GM10847 (cell line): ENCODE data around the gene KRTAP1-3.
"Not testable (repeated sequence)": the region's sequence is repeated elsewhere in the genome, so short reads cannot be mapped to it uniquely, and the experiment has no call there.

Source experiments
- POLR2A ChIP-seq: IDR thresholded peaks from 2 replicates; pipeline ENCODE4 v1.6.1; 2011; ENCODE audit not compliant: insufficient read length; ENCODE audit errors: extremely low read depth

KRTAP1-3 gene

DNA sequence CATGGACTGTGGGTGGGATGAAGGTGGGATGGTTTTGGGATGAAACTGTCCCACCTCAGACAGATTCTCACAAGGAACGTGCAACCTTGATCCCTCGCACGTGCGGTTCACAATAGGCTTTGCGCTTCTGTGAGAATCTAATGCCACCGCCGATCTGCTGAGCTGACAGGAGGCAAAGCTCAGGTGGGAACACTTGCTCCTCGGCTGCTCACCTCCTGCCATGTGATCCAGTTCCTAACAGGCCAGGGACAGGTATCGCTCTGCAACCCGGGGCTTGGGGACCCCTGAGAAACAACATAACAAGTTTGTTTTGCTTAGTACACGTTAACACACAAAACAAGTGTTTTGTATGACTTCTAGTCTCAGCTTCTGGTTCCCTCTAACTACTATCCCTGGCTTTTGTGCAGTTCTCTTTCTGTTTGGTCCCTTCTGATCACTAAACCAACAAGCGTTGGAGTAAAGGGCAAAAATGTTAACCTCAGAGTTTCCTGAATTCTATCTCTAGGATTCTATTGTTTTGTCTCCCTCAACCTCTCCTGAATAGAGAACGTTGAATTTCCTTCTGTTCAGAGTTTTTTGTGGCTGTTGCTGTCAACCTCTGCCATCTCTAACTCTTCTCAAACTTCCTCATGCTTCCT is 18.0 kb downstream of the KRTAP1-3 start:
- TF ChIP-seq POLR2A: no peak

DNA sequence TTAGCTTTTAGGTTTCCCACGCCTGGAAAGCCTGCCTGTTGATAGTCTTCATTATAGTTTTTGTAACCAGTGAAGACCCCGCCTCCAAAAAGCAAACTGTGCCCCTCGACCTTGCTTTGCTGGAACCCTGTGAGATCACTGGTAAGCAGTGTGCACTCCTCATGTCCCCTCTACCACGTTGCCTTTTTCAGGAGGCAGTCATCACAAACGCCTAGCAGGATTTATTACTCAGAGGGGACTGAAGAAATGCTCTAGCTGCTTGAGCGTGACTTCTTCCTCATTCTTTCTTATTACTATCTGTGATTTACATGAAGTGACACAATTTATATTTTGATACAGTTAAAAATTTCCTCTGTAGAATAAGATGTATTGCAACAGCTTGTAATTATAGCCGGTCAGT is 19.2 kb downstream of the KRTAP1-3 start:
- no peak for TF ChIP-seq POLR2A

DNA sequence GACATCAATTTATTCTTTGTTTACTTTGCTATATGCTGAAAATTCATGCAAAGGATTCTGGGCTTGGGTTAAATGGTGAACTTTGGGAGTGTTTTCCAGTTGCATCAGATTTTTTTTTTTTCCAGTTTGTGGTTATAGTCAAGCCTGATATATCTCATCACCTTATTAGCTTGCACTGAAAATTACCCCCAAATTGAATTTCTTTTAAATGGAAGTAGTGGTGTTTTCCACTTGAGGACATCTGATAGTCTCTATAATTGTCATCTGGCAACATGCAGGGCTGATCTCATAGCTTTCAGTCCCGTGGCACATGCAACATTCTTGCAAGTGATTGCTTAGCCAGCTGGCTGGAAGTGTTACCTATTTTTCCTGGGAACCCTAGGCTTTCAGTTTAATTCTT is 21.1 kb downstream of the KRTAP1-3 start:
- no peak for TF ChIP-seq POLR2A

DNA sequence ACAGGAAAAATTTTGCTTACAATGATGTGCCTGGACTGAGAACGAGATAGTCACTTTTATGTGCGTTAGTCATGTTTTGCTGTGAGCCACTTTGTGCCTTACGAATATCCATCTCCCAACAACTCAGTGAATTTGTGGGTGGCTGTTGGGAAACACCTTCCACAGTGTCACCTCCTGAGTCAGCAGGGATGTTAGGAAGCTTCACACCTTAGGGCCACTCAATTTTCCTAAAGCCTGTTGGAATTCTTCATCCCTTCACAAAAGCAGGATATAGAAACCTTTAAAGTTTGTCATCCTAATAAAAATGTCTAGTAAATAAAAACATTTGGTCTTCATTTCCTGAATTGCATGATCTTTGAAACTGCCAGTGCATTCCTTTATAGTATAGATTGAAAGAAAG is 21.5 kb downstream of the KRTAP1-3 start:
- TF ChIP-seq POLR2A: no peak

DNA sequence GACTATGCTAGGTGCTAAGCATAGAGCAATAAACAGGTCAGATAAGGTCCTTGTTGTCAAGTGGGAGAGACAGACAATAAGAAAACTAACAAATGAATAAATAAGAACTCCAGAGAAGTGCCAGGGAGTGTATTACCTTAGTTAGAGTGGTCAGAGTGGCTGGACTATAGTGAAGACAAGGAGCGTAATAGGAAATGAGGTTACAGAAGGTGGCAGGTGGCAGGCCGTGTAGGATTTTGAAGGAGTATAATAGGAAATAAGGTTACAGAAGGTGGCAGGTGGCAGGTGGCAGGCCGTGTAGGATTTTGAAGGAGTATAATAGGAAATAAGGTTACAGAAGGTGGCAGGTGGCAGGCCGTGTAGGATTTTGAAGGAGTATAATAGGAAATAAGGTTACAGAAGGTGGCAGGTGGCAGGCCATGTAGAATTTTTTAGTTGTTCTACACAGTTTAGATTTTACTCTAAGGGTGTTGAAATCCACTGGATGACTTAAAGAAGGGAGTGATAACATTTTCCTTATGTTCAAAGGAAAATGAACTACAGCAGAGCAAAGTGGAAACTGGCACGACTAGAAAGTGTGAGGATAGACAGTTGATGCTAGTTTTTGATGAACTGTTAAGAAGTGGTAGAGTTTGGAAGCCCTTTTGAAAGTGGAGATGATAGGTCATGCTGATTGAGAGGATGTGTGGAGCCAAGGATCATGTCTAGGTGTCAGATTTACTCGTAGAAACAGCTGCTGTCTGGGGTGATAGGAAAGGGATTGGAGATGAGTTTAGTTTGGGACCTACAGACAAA is 22.2 kb downstream of the KRTAP1-3 start:
- no peak for TF ChIP-seq POLR2A

DNA sequence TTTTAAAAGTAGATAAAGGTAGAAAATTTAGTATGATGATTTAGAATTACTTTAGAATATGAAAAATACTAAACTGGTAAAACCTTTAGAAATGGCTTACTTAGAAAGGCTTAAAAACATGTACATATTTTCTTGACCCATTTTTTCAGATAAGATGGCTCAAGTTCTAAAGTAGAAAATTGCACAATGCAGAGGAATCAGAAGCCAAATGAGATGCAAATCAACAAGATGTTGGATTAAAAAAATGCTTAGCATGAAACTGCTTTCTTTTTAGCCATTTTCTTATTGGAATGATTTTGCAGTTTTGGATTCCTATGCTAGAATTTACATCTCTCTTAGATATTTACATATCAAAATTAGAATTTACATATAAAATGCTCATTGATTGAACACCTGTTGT is 24.2 kb downstream of the KRTAP1-3 start:
- no peak for TF ChIP-seq POLR2A

DNA sequence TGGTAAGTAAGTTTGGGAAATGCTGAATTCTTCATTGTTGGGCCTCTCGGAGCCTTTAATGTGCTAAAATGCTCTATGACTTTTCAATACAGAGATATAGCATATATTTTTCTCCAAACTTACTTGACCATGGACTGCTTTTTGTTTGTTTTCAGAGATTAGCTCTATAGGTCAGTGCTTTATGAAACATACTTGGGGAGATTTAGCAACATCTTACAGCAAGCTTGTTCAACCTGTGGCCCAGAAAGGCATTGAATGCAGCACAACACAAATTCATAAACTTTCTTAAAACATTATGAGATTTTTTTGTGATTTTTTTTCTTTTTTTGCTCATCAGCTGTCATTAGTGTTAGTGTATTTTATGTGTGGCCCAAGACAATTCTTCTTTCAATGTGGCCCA is 24.7 kb downstream of the KRTAP1-3 start:
- no peak for TF ChIP-seq POLR2A

DNA sequence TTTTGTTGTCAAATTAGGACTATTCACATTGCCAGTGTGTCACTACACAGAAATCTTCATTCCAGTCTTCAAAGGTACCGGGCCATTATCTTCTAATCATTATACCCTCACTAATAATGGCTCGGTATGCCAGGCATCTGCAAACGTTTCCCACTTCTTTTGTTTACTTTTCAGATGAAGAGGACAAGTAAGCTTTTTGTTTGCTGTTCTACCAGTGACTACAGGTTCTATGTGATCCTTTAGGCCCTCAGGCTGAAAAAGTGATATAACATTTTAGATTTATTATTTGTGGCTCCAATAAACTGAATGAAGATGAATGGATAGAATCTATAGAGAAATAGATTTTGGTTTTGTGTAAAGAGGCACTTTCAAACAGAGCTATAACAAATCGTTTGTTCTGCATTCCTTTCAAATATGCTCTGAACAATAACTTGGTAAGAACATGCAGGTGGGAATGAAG is 25.3 kb downstream of the KRTAP1-3 start:
- no peak for TF ChIP-seq POLR2A

DNA sequence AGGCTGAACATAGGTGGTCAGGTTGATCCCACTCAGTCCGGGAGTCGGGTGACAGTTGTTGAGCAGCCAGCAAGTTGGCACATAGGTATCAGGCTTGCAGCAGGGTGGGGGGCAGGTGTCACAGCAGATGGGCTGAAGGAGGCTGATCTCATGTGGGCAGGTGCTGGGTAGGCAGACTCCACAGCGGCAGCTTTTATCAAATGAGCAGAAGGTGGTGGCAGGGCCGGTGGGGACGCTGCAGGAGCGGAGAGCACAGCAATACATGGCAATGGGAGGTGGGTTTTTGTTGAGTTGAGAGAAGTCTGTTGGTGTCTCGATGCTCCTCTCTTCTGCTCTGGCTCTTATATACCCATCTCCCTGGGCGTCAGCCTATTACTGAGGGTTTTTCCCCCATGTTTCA is 25.9 kb downstream of the KRTAP1-3 start, which contains the start of gene KRTAP3-1:
Gene KRTAP3-1, minus strand, starts transcription at position 318 of the 400 bp plus-strand sequence. Its CDS starts 54 bp downstream, at position 264.
- TF ChIP-seq POLR2A: no peak

DNA sequence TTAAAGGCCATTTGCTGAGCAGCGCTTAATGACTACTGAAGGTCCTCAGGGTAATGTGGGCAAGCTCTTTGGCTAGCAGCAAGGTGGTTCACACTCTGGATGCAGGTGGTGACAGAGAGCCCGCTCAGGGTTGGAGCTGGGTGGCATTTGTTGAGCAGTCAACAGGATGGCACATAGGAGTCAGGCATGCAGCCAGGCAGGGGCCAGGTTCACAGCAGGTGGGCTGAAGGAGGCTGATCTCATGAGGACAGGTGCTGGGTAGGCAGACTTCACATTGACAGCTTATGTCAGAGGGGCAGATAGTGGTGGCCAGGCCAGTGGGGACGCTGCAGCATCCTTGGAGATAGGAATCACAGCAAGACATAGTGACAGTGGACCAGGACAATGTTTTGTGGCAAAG is 30.3 kb downstream of the KRTAP1-3 start:
- TF ChIP-seq POLR2A: no peak

DNA sequence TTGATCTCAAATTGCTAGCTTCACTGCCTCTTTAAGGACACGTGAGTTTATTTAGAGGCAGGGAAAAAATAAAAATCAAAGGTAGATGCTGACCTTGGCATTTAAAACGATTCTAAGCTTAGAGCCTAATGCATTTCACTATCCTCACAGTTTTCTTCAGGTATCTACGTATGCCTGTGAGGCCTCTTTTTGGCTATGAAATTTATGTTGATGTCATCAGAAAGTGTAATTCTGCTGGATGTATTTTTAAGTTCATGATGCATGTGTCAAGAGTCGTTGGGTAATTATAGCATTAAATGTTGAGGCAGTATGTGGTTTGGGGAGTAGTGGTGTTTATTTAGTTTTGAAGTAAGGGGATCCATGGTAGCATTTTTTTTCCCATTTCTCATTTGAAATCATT is 30.7 kb downstream of the KRTAP1-3 start:
- TF ChIP-seq POLR2A: no peak

DNA sequence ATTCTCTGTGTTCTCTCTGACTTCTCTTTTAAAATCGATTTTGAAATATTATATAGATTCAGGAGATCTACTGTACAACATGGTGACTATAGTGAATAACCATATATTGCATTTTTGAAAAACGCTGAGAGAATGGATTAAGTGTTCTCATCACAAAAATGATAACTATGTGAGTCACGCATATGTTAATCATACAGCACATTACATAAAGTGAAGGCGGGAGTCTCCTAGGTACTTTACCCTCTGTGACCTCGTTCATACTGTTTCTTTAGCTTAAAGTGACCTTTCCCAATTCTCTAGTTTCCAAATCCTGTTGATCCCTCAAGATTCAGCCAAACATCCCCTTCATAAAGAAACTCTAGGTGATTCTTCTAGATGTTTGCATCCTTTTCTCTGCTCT is 31.9 kb downstream of the KRTAP1-3 start:
- TF ChIP-seq POLR2A: no peak

DNA sequence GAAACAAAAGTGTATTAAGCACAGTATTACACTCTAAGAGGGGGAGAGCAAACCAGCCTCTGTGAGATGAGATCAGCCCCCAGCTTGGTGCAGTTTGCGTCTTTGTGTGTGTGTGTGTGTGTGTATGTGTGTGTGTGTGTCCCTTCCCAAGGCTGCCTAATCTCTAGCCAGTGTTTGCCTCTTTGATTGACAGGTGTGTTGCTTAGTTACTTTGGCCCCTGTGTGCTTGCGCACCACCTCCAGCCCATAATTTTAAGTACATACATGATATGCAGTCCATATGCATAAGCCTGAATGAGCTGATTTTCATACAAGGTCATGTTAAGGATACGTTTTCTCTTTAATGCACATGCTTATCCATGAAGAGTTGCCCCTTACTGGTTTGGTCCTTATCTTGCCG is 32.9 kb downstream of the KRTAP1-3 start:
- no peak for TF ChIP-seq POLR2A

DNA sequence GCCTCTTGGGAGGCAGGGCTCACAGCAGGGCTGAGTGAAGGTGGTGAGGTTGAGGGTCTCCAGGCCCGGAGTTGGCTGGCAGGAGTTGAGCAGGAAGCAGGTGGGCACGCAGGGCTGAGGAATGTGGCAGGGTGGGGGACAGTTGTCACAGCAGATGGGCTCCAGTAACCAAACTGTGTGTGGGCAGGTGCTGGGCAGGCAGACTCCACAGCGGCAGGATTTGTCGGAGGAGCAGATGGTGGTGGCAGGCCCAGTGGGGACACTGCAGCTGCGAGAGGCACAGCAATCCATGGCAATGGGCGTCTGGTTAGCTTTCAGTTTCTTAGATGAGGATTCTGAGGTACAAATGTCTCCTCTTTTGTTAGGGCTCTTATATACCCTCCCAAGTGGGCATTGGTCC is 35.1 kb downstream of the KRTAP1-3 start, which contains the start of gene KRTAP3-2:
Gene KRTAP3-2, minus strand, starts transcription at position 344 of the 400 bp plus-strand sequence. Its CDS starts 53 bp downstream, at position 291.
- not testable (repeated sequence) for TF ChIP-seq POLR2A

DNA sequence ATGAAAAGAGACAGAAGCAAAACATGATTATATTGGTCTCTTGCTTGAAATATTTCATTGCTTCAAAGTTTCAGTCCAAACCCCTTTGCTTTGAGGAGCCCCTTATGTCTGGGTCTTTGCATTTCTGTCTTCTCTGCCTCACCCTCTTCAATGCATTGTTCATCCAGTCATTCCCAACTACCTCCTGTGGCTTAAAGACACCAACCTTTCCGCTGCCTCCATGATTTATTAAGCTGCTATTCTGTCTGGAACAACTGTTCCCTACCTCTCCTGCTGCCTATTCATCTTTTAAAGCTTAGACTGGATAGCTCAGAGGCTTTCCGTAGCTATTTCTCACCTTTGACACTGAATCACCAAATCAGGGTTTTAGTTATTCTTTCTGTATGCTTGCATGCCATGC is 37.3 kb downstream of the KRTAP1-3 start:
- no peak for TF ChIP-seq POLR2A

DNA sequence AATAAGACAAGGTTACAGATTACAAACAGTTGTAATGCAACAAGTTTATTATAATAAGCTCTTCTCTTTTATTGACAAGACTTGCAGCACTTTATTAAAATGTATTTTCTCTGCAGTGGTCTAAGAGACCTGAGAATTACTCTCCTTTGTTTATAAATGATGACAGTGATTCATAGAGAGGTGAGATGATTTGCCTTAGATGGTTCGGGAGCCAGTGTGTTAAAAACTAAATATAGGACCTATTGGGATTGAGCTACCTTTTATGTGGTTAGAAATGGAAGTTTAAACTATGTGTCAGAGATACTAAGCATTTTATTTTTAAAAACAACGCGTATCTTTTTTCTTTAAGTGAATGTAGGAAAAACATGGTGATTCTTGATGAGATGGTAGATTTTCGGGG is 37.8 kb downstream of the KRTAP1-3 start:
- no peak for TF ChIP-seq POLR2A

DNA sequence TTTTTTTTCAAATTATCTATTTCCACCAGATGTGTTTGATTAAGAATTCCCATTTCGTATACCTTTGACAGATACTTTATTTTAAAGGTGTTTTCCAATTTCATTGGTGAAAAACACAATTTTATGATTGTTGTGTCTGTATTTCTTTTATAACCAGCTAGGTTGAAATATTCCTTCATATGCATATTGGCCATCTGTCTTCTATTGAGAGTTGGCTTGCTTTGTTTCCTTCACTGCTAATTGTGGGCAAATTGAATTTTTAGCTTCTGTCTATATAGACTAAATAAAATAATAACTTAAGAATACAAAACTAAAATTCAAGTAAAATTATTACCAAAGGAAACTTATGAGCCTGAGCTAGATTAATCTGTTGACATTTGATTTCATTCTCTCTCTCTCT is 39.6 kb downstream of the KRTAP1-3 start:
- no peak for TF ChIP-seq POLR2A

DNA sequence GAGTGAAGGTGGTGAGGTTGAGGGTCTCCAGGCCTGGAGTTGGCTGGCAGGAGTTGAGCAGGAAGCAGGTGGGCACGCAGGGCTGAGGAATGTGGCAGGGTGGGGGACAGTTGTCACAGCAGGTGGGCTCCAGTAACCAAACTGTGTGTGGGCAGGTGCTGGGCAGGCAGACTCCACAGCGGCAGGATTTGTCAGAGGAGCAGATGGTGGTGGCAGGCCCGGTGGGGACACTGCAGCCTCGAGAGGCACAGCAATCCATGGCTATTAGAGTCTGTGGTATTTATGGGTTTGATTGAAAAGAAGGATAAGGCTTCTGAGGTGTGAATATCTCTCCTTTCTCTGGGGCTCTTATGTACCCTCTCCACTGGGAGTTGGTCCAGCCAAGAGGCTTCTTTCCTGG is 40.8 kb downstream of the KRTAP1-3 start, which contains the start of gene KRTAP3-3:
Gene KRTAP3-3, minus strand, starts transcription at position 326 of the 400 bp plus-strand sequence. Its CDS starts 67 bp downstream, at position 259.
- TF ChIP-seq POLR2A: no peak
